Panc1 (cell line): Measurements from ENCODE around the gene PGS1. TPM values are rescaled to one million over a fixed set of nuclear protein-coding genes. Genes with fewer than 3 reads are reported as not detected.

Source experiments
- ATAC-seq: fragments of 200-7000 bp; cut with Tn5 transposase; 2 replicates; pipeline ENCODE4 v1.9.1; 2020; ENCODE audit warnings: mild to moderate bottlenecking, moderate library complexity
- BruUV-seq: library from RNA; stranded (reverse); fragments of 400-500 nt; replicated peaks from 2 replicates; lab custom pipeline; 2021; lab: Mats Ljungman, UMichigan
- CTCF ChIA-PET: fragments of 300-600 bp; sonication (Branson Sonifier 250); formaldehyde crosslinking; loops from one replicate; lab custom pipeline; 2022; ENCODE audit warnings: antibody characterized with exemption; lab: Charles Lee
- POLR2A ChIA-PET: fragments of 300-600 bp; sonication (Branson Sonifier 250); formaldehyde crosslinking; loops from one replicate; lab custom pipeline; 2022; ENCODE audit warnings: antibody characterized with exemption; lab: Charles Lee
- DNase-seq: peaks from one replicate; pipeline ENCODE4 v3.0.0-alpha.2; 2010; ENCODE audit warnings: low read depth, low spot score
- H3K27ac ChIP-seq: 2 replicates; pipeline ENCODE4 v1.5.1; 2011; ENCODE audit warnings: mild to moderate bottlenecking, low read length, inconsistent platforms
- H3K27me3 ChIP-seq: fragments of 200-500 bp; sonication (Bioruptor generic); 2 replicates; pipeline ENCODE4 v1.6.0; 2014; ENCODE audit warnings: low read length, inconsistent platforms; ENCODE audit not compliant: control insufficient read depth, insufficient read depth
- H3K36me3 ChIP-seq: fragments of 200-500 bp; sonication (Bioruptor generic); 2 replicates; pipeline ENCODE4 v1.5.1; 2014; ENCODE audit warnings: inconsistent platforms, mild to moderate bottlenecking, low read length, moderate library complexity; ENCODE audit not compliant: control insufficient read depth, insufficient read depth
- H3K4me1 ChIP-seq: 2 replicates; pipeline ENCODE4 v1.5.1; 2011; ENCODE audit warnings: inconsistent platforms, mild to moderate bottlenecking, low read length, moderate library complexity; ENCODE audit not compliant: control insufficient read depth, insufficient read depth
- H3K4me3 ChIP-seq, 2 experiments: 2 replicates each; pipeline ENCODE4 v1.5.1; 2011 to 2012; ENCODE audit warnings: low read depth in 2 of 2, low read length in 2 of 2, mild to moderate bottlenecking in 2 of 2, inconsistent platforms in 1 of 2, moderate library complexity in 1 of 2
- H3K9me3 ChIP-seq: fragments of 200-500 bp; sonication (Bioruptor generic); 2 replicates; pipeline ENCODE4 v1.5.1; 2014; ENCODE audit warnings: low read depth, mild to moderate bottlenecking, inconsistent platforms, low read length, moderate library complexity; ENCODE audit not compliant: control insufficient read depth, insufficient read depth
- POLR2AphosphoS5 ChIP-seq: IDR thresholded peaks from 2 replicates; pipeline ENCODE4 v1.6.1; 2012; ENCODE audit warnings: mild to moderate bottlenecking, low read depth, low read length, moderate library complexity
- REST ChIP-seq, 2 experiments: IDR thresholded peaks; 2 replicates each; pipeline ENCODE4 v1.6.1; 2011 to 2012; ENCODE audit warnings: low read depth in 2 of 2, control low read depth in 1 of 2, low read length in 1 of 2, mild to moderate bottlenecking in 1 of 2, moderate library complexity in 1 of 2; ENCODE audit not compliant: insufficient read depth in 1 of 2
- SIN3A ChIP-seq: IDR thresholded peaks from 2 replicates; pipeline ENCODE4 v1.6.1; 2012; ENCODE audit warnings: low read depth, mild to moderate bottlenecking, low read length, moderate library complexity, borderline replicate concordance; ENCODE audit not compliant: insufficient read depth
- TCF7L2 ChIP-seq: IDR thresholded peaks from 2 replicates; pipeline ENCODE4 v1.6.1; 2011; ENCODE audit warnings: mild to moderate bottlenecking, low read depth, low read length, inconsistent platforms
- in situ Hi-C: cut with HindIII; loops from 2 replicates; pipeline ENCODE4 v1.10.0; 2016; ENCODE audit warnings: low sequenced_read_pairs, low pct_unique_long_range_greater_than_20kb
- intact Hi-C: fragments of 100-400 bp; cut with micrococcal nuclease; formaldehyde crosslinking; loops from one replicate; pipeline ENCODE4 v1.10.0; 2022; ENCODE audit not compliant: unreplicated experiment
- total RNA-seq: library from RNA; stranded (reverse); gene quantifications from one replicate; pipeline ENCODE4 v1.2.1, GENCODE V29; 2021; ENCODE audit not compliant: unreplicated experiment
- TF ChIP-seq, protein P1 (sequence below): fragments of 450-650 bp; IDR thresholded peaks from 2 replicates; pipeline ENCODE4 v1.5.1; 2017; ENCODE audit warnings: mild to moderate bottlenecking

PGS1 gene
- total RNA-seq, 1 experiment from 2014 or later, result 47.5 TPM

DNA sequence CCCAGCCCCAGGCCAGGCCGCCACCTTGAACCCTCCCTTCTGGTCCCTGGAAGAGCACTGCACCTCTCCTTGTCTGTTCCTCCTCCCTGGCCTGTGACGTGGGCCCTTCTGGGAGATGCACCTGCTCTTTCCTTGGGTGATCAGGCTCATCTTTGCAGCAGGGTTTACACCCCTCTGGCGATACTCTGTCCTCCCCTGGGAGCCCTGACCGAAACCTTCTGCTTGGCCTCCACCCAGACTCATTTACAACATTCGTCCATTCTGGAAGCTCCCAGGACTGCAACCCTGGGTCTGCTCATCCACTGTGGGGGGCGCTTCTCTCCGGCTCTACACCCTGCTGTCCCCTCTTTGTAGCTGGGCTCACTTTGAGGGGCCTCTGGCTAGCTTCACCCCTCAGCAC is 73.3 kb downstream of the PGS1 start:
- Histone ChIP-seq H3K4me3 (no peak overlapping the region), H3K9me3 (no peaks in the 10 kb centered on the region), H3K36me3 (no peaks in the 10 kb centered on the region), H3K4me1 (no peaks in the 10 kb centered on the region), H3K27me3 (no peaks in the 10 kb centered on the region), H3K27ac (no peak overlapping the region)
- TF ChIP-seq REST (IDR thresholded peaks at IDR 0.05; ENCODE audit: insufficient read depth in 1 of 2, low read depth in 2 of 2, low read length in 1 of 2), result no peak
- TF ChIP-seq POLR2AphosphoS5, result no peak
- TF ChIP-seq SIN3A, result no peak
- TF ChIP-seq, protein P1, sequence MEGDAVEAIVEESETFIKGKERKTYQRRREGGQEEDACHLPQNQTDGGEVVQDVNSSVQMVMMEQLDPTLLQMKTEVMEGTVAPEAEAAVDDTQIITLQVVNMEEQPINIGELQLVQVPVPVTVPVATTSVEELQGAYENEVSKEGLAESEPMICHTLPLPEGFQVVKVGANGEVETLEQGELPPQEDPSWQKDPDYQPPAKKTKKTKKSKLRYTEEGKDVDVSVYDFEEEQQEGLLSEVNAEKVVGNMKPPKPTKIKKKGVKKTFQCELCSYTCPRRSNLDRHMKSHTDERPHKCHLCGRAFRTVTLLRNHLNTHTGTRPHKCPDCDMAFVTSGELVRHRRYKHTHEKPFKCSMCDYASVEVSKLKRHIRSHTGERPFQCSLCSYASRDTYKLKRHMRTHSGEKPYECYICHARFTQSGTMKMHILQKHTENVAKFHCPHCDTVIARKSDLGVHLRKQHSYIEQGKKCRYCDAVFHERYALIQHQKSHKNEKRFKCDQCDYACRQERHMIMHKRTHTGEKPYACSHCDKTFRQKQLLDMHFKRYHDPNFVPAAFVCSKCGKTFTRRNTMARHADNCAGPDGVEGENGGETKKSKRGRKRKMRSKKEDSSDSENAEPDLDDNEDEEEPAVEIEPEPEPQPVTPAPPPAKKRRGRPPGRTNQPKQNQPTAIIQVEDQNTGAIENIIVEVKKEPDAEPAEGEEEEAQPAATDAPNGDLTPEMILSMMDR, result no peak
- TF ChIP-seq TCF7L2, result no peak
- CTCF ChIA-PET, result no interaction called here
- intact Hi-C loops, result no loop called here
- in situ Hi-C loops, result no loop called here
- DNase-seq (no peak), ATAC-seq (no peak)
- BruUV-seq, result no TSS peak
- POLR2A ChIA-PET, result no interaction called here

DNA sequence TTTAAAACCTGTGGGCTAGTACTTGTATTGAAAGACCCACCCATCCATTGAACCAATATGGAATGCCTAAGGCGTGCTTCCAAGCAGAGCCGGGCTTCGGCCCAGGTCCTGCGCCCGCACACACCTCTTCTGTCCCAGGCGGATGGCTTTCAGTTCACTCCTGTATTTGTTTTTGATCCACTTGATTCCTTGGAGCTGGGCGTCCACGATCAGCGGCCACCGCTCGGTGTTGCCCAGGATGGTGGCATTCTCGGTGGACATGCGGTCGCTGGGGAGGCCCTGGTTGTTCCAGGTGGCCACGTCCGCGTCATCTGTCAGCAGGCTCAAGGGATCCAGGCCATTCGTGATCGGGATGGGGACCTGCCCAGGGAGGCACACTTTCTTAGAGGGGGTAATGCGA is 75.9 kb downstream of the PGS1 start:
- in situ Hi-C loops (no loop called here), intact Hi-C loops (no loop called here)
- DNase-seq, result no peak
- Histone ChIP-seq H3K27ac (no peak overlapping the region), H3K36me3 (no peaks in the 10 kb centered on the region), H3K9me3 (no peaks in the 10 kb centered on the region), H3K4me1 (no peaks in the 10 kb centered on the region), H3K4me3 (no peak overlapping the region), H3K27me3 (no peaks in the 10 kb centered on the region)
- ChIA-PET POLR2A (no interaction called here), CTCF (interaction anchor here (0.8 kb wide), 1 partner anchor 9 kb away, joined by 3 read pairs; no protein-coding TSS in a partner anchor)
- ATAC-seq, result no peak
- BruUV-seq, result no TSS peak
- TF ChIP-seq TCF7L2 (no peak), SIN3A (no peak), REST (IDR thresholded peaks at IDR 0.05; ENCODE audit: insufficient read depth in 1 of 2, low read depth in 2 of 2, low read length in 1 of 2) (no peak), POLR2AphosphoS5 (no peak)
- TF ChIP-seq, protein P1, result no peak
